WTC11 (cell line): ENCODE results near the gene SUSD4. TPM values are rescaled to one million over a fixed set of nuclear protein-coding genes. Genes with fewer than 3 reads are reported as not detected.

ENCODE experiments used
- ATAC-seq: fragments of 200-7000 bp; cut with Tn5 transposase; 2 replicates; pipeline ENCODE4 v1.10.0; 2021; ENCODE audit warnings: mild to moderate bottlenecking, moderate library complexity
- CTCF ChIA-PET: fragments of 300-600 bp; sonication (Branson Sonifier 250); formaldehyde crosslinking; loops from one replicate; lab custom pipeline; 2021; ENCODE audit warnings: antibody characterized with exemption; lab: Charles Lee
- POLR2A ChIA-PET: fragments of 350-600 bp; sonication (Branson Sonifier 250); formaldehyde crosslinking; loops from one replicate; lab custom pipeline; 2021; ENCODE audit warnings: antibody characterized with exemption; lab: Charles Lee
- DNase-seq: peaks from one replicate; pipeline ENCODE4 v3.0.0; 2021; ENCODE audit warnings: low spot score
- H3K27ac Mint-ChIP-seq: 2 replicates; pipeline ENCODE4 v1.8.0; 2021; ENCODE audit warnings: mixed read lengths
- H3K27me3 Mint-ChIP-seq: 2 replicates; pipeline ENCODE4 v1.8.0; 2021; ENCODE audit warnings: low read depth, mild to moderate bottlenecking, moderate library complexity, mixed read lengths
- H3K36me3 Mint-ChIP-seq: 2 replicates; pipeline ENCODE4 v1.8.0; 2021; ENCODE audit warnings: mixed read lengths
- H3K4me1 Mint-ChIP-seq: 2 replicates; pipeline ENCODE4 v1.8.0; 2022; ENCODE audit warnings: mixed read lengths
- H3K4me3 Mint-ChIP-seq: 2 replicates; pipeline ENCODE4 v1.8.0; 2021; ENCODE audit warnings: mild to moderate bottlenecking, moderate library complexity, mixed read lengths
- H3K9me3 Mint-ChIP-seq: 2 replicates; pipeline ENCODE4 v1.8.0; 2021; ENCODE audit warnings: mixed read lengths
- CREM ChIP-seq: sonication (generic); formaldehyde crosslinking; IDR thresholded peaks from 2 replicates; pipeline ENCODE4 v1.8.1; 2022; ENCODE audit warnings: mild to moderate bottlenecking, missing genetic modification reagents, moderate library complexity
- FOXK1 ChIP-seq: sonication (generic); formaldehyde crosslinking; IDR thresholded peaks from 2 replicates; pipeline ENCODE4 v1.8.0; 2022; ENCODE audit warnings: mild to moderate bottlenecking, moderate library complexity, missing genetic modification reagents
- FOXP1 ChIP-seq: sonication (generic); formaldehyde crosslinking; IDR thresholded peaks from 2 replicates; pipeline ENCODE4 v1.8.0; 2022; ENCODE audit warnings: missing genetic modification reagents, mild to moderate bottlenecking, moderate library complexity, borderline replicate concordance
- ZNF121 ChIP-seq: sonication (generic); formaldehyde crosslinking; IDR thresholded peaks from 2 replicates; pipeline ENCODE4 v1.8.0; 2023; ENCODE audit warnings: missing genetic modification reagents
- total RNA-seq: library from RNA; stranded (reverse); gene quantifications from 3 replicates; pipeline ENCODE4 v1.2.3, GENCODE V29; 2021
- TF ChIP-seq, protein P1 (sequence below): fragments of 250-450 bp; sonication (Bioruptor Pico); IDR thresholded peaks from 2 replicates; pipeline ENCODE4 v1.9.0; 2021; ENCODE audit warnings: moderate library complexity, mild to moderate bottlenecking, inconsistent platforms, borderline replicate concordance
- TF ChIP-seq, protein P2 (sequence below): sonication (generic); formaldehyde crosslinking; IDR thresholded peaks from 2 replicates; pipeline ENCODE4 v1.8.0; 2023; ENCODE audit warnings: missing genetic modification reagents, mild to moderate bottlenecking, borderline replicate concordance
- TF ChIP-seq, protein P3 (sequence below): sonication (generic); formaldehyde crosslinking; conservative IDR thresholded peaks from 2 replicates; pipeline ENCODE4 v1.8.1; 2022; ENCODE audit warnings: mild to moderate bottlenecking, missing genetic modification reagents
- TF ChIP-seq, protein P4 (sequence below): sonication (generic); formaldehyde crosslinking; IDR thresholded peaks from 2 replicates; pipeline ENCODE4 v1.8.0; 2022; ENCODE audit warnings: mild to moderate bottlenecking, missing genetic modification reagents
- TF ChIP-seq, protein P5 (sequence below): fragments of 250-450 bp; sonication (Bioruptor Pico); IDR thresholded peaks from 2 replicates; pipeline ENCODE4 v1.9.0; 2021; ENCODE audit warnings: mild to moderate bottlenecking
- TF ChIP-seq, protein P6 (sequence below): sonication (generic); formaldehyde crosslinking; IDR thresholded peaks from 2 replicates; pipeline ENCODE4 v1.8.1; 2022; ENCODE audit warnings: low read depth, mild to moderate bottlenecking, moderate library complexity, missing genetic modification reagents, borderline replicate concordance
- TF ChIP-seq, protein P7 (sequence below): sonication (generic); formaldehyde crosslinking; IDR thresholded peaks from 2 replicates; pipeline ENCODE4 v1.8.0; 2023; ENCODE audit warnings: mild to moderate bottlenecking, missing genetic modification reagents

SUSD4 gene
- total RNA-seq, 1 experiment from 2014 or later: 1.8 TPM

DNA sequence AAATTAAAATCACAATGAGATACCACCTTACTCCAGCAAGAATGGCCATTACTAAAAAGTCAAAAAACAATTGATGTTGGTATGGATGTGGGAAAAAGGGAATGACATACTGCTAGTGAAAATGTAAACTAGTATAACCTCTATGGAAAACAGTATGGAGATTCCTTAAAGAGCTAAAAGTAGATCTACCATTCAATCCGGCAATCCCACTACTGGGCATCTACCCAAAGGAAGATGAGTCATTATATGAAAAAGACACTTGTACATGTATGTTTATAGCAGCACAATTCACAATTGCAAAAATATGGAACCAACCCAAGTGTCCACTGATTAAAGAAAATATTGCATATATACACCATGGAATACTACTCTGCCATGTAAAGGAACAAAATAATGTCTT is 37.2 kb downstream of the SUSD4 start:
- DNase-seq: no peak
- ChIA-PET POLR2A (no interaction called here), CTCF (no interaction called here)
- TF ChIP-seq, protein P1, sequence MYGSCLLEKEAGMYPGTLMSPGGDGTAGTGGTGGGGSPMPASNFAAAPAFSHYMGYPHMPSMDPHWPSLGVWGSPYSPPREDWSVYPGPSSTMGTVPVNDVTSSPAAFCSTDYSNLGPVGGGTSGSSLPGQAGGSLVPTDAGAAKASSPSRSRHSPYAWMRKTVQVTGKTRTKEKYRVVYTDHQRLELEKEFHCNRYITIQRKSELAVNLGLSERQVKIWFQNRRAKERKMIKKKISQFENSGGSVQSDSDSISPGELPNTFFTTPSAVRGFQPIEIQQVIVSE (CRISPR knock-in tag): no peak
- TF ChIP-seq, protein P2, sequence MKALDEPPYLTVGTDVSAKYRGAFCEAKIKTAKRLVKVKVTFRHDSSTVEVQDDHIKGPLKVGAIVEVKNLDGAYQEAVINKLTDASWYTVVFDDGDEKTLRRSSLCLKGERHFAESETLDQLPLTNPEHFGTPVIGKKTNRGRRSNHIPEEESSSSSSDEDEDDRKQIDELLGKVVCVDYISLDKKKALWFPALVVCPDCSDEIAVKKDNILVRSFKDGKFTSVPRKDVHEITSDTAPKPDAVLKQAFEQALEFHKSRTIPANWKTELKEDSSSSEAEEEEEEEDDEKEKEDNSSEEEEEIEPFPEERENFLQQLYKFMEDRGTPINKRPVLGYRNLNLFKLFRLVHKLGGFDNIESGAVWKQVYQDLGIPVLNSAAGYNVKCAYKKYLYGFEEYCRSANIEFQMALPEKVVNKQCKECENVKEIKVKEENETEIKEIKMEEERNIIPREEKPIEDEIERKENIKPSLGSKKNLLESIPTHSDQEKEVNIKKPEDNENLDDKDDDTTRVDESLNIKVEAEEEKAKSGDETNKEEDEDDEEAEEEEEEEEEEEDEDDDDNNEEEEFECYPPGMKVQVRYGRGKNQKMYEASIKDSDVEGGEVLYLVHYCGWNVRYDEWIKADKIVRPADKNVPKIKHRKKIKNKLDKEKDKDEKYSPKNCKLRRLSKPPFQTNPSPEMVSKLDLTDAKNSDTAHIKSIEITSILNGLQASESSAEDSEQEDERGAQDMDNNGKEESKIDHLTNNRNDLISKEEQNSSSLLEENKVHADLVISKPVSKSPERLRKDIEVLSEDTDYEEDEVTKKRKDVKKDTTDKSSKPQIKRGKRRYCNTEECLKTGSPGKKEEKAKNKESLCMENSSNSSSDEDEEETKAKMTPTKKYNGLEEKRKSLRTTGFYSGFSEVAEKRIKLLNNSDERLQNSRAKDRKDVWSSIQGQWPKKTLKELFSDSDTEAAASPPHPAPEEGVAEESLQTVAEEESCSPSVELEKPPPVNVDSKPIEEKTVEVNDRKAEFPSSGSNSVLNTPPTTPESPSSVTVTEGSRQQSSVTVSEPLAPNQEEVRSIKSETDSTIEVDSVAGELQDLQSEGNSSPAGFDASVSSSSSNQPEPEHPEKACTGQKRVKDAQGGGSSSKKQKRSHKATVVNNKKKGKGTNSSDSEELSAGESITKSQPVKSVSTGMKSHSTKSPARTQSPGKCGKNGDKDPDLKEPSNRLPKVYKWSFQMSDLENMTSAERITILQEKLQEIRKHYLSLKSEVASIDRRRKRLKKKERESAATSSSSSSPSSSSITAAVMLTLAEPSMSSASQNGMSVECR: no peak
- TF ChIP-seq, protein P3, sequence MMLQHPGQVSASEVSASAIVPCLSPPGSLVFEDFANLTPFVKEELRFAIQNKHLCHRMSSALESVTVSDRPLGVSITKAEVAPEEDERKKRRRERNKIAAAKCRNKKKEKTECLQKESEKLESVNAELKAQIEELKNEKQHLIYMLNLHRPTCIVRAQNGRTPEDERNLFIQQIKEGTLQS (CRISPR knock-in tag): no peak
- TF ChIP-seq FOXP1 (CRISPR knock-in tag) (no peak), ZNF121 (CRISPR knock-in tag) (no peak)
- TF ChIP-seq, protein P4, sequence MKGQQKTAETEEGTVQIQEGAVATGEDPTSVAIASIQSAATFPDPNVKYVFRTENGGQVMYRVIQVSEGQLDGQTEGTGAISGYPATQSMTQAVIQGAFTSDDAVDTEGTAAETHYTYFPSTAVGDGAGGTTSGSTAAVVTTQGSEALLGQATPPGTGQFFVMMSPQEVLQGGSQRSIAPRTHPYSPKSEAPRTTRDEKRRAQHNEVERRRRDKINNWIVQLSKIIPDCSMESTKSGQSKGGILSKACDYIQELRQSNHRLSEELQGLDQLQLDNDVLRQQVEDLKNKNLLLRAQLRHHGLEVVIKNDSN: no peak
- TF ChIP-seq, protein P5, sequence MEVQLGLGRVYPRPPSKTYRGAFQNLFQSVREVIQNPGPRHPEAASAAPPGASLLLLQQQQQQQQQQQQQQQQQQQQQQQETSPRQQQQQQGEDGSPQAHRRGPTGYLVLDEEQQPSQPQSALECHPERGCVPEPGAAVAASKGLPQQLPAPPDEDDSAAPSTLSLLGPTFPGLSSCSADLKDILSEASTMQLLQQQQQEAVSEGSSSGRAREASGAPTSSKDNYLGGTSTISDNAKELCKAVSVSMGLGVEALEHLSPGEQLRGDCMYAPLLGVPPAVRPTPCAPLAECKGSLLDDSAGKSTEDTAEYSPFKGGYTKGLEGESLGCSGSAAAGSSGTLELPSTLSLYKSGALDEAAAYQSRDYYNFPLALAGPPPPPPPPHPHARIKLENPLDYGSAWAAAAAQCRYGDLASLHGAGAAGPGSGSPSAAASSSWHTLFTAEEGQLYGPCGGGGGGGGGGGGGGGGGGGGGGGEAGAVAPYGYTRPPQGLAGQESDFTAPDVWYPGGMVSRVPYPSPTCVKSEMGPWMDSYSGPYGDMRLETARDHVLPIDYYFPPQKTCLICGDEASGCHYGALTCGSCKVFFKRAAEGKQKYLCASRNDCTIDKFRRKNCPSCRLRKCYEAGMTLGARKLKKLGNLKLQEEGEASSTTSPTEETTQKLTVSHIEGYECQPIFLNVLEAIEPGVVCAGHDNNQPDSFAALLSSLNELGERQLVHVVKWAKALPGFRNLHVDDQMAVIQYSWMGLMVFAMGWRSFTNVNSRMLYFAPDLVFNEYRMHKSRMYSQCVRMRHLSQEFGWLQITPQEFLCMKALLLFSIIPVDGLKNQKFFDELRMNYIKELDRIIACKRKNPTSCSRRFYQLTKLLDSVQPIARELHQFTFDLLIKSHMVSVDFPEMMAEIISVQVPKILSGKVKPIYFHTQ: no peak
- no peak overlapping the region for H3K4me3 Mint-ChIP-seq
- H3K27me3 Mint-ChIP-seq: no peaks in the 10 kb centered on the region; the same call in 1 of the 2 replicates
- H3K27ac Mint-ChIP-seq: no peak overlapping the region
- no peaks in the 10 kb centered on the region for H3K36me3 Mint-ChIP-seq
- H3K4me1 Mint-ChIP-seq: no peaks in the 10 kb centered on the region
- H3K9me3 Mint-ChIP-seq: no peaks in the 10 kb centered on the region
- ATAC-seq: no peak

DNA sequence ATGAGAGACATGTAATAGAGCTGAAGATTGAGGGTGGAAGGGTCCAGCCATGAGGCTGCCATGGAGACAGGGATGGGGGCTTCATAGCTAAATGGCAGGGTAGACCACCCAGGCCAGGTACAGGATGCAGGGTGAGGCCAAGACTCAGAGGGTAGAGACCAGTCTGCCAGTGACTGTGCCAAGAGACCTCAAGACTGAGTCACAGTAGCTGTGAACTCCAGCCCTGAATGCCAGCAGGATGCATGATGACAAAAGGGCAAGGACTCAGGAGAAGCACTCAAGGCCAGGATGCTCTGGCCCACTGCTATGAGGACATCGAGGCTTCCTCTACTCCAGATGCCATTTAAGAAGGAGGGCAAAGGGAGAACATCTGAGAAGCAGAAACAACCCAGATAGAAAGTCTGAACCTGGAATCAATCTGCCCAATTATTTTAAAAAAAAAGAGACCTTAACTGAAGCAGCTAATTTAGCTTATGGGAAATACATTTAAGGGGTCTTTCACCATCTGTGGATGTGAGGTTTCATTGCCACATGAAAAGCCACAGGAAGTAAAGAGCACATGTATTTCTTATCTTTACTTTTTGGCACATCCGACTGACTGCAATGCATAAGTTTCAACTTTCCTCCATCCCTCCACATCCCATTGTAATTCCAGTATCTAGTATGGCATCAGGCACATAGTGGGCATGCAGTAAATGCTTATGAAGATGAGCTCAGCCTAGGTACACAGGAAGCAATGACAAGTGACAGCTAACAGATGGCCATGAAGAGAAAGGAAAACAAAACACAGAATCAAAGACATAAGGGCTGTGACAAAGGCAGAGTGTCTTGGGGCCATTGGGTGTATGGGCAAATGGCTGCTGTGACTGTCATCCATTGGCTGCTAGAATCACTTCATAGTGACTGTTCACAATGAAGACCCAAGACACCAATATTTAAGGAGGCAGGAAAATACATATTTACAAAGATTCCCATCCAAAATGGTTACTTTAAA is 40.2 kb downstream of the SUSD4 start:
- DNase-seq (no peak), ATAC-seq (no peak)
- H3K4me3 Mint-ChIP-seq: no peak overlapping the region
- peaks cover 18% of the 10 kb centered on the region for H3K4me1 Mint-ChIP-seq
- TF ChIP-seq FOXK1 (CRISPR knock-in tag): no peak
- TF ChIP-seq CREM (CRISPR knock-in tag): no peak
- ChIA-PET CTCF (interaction anchor here (0.9 to 1.0 kb wide), 2 partner anchors 190 to 346 kb away, joined by 3 read pairs; no protein-coding TSS in a partner anchor), POLR2A (no interaction called here)
- H3K36me3 Mint-ChIP-seq: no peaks in the 10 kb centered on the region
- H3K27ac Mint-ChIP-seq: no peak overlapping the region
- H3K9me3 Mint-ChIP-seq: no peaks in the 10 kb centered on the region
- H3K27me3 Mint-ChIP-seq: no peaks in the 10 kb centered on the region

DNA sequence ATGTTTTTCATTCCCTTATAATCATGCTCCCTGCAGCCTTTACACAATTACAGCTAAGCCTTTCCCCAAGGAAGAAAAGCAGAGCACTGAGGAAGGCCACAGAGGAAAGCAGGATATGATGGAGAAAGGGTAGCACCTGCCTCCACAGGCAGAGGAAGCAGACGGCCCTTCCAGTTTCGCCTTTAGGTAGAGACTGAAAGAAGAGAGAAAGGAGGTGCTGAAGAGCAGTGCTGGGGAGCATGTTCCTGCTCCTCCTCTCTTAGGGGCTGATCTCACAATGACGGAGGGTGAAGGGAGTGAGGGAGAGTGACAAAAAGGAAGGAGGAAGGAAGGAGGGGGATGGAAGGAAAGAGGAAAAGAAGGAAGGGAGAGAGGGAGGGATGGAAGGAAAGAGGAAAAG is 41.1 kb downstream of the SUSD4 start:
- DNase-seq (no peak), ATAC-seq (no peak)
- ChIA-PET CTCF (no interaction called here), POLR2A (no interaction called here)
- Mint-ChIP-seq H3K4me1 (peaks cover 18% of the 10 kb centered on the region), H3K27ac (no peak overlapping the region), H3K27me3 (no peaks in the 10 kb centered on the region), H3K36me3 (no peaks in the 10 kb centered on the region), H3K9me3 (no peaks in the 10 kb centered on the region), H3K4me3 (no peak overlapping the region)
- TF ChIP-seq, protein P6, sequence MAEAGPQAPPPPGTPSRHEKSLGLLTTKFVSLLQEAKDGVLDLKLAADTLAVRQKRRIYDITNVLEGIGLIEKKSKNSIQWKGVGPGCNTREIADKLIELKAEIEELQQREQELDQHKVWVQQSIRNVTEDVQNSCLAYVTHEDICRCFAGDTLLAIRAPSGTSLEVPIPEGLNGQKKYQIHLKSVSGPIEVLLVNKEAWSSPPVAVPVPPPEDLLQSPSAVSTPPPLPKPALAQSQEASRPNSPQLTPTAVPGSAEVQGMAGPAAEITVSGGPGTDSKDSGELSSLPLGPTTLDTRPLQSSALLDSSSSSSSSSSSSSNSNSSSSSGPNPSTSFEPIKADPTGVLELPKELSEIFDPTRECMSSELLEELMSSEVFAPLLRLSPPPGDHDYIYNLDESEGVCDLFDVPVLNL (CRISPR knock-in tag): no peak
- TF ChIP-seq CREM (CRISPR knock-in tag): no peak
- TF ChIP-seq, protein P7, sequence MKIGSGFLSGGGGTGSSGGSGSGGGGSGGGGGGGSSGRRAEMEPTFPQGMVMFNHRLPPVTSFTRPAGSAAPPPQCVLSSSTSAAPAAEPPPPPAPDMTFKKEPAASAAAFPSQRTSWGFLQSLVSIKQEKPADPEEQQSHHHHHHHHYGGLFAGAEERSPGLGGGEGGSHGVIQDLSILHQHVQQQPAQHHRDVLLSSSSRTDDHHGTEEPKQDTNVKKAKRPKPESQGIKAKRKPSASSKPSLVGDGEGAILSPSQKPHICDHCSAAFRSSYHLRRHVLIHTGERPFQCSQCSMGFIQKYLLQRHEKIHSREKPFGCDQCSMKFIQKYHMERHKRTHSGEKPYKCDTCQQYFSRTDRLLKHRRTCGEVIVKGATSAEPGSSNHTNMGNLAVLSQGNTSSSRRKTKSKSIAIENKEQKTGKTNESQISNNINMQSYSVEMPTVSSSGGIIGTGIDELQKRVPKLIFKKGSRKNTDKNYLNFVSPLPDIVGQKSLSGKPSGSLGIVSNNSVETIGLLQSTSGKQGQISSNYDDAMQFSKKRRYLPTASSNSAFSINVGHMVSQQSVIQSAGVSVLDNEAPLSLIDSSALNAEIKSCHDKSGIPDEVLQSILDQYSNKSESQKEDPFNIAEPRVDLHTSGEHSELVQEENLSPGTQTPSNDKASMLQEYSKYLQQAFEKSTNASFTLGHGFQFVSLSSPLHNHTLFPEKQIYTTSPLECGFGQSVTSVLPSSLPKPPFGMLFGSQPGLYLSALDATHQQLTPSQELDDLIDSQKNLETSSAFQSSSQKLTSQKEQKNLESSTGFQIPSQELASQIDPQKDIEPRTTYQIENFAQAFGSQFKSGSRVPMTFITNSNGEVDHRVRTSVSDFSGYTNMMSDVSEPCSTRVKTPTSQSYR (CRISPR knock-in tag): no peak
